ENCODE measurements around the gene PRSS36.
A peak's percentile ranks its signal among the peaks of the same experiment; 100 is the strongest.
"Not testable (repeated sequence)": the region's sequence is repeated elsewhere in the genome, so short reads cannot be mapped to it uniquely, and the experiment has no call there.

Gene PRSS36

DNA sequence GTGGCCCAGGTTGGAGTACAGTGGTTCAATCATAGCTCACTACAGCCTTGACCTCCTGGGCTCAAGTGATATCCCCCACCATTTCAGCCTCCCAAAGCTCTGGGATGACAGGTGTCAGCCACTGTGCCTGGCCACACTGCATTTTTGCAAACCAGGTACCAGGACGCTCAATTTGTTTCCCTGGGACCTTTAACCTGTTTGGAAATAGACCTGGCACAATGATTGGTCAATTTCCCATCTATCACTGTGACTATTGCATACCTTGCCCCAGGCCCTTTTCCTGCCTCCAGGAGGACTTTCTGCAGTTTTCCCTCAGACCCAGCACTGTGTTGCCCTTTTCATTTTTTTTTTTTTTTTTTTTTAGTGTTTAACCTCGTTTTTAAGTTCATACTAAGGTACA lies 19.0 kb upstream of the PRSS36 start:
- no peaks in the 10 kb centered on the region for H3K4me1 Mint-ChIP-seq
- no peaks in the 10 kb centered on the region for H3K36me3 Mint-ChIP-seq
- no peaks in the 10 kb centered on the region for H3K9me3 Mint-ChIP-seq
- no peak overlapping the region for H3K4me3 Mint-ChIP-seq
- ATAC-seq (no peak), DNase-seq (ENCODE audit: low spot score in 2 of 2) (no peak)
- H3K27ac Mint-ChIP-seq: no peak overlapping the region

DNA sequence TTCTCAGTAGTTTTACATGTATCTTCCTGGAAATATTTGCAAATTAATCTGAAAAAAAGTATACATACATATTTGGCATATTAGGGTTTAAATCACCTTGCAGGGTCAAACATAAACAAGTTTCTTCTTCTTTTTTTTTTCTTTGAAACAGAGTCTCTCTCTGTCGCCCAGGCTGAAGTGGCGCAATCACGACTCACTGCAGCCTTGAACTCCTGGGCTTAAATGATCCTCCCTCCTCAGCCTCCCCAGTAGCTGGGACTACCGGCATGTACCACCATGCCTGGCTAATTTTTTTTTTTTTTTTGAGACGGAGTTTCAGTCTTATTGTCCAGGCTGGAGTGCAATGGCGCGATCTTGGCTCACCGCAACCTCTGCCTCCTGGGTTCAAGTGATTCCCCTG lies 17.4 kb upstream of the PRSS36 start:
- Mint-ChIP-seq H3K4me3 (no peak overlapping the region), H3K9me3 (no peaks in the 10 kb centered on the region)
- ATAC-seq: no peak

DNA sequence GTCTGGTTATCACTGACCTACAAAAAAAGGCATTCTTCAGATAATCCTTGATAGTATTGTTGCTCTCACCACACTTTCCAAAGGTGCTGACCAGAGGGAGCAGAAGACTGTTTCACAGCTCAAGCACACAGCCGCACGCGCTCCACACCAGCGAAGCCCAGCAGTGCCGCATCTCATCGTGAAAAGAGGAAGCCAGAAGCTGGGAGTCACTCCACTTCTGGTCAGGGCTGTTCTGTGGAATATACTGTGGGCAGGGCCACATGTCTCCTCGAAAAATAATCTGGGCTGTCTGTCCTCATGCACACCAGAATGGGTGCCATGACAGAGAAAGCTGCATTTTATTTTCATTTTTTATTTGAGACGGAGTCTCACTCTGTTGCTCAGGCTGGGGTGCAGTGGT lies 7.3 kb upstream of the PRSS36 start:
- DNase-seq (ENCODE audit: low spot score in 2 of 2) (no peak), ATAC-seq (no peak)
- Mint-ChIP-seq H3K4me3 (no peak overlapping the region), H3K27ac (no peak overlapping the region), H3K36me3 (no peaks in the 10 kb centered on the region), H3K9me3 (no peaks in the 10 kb centered on the region), H3K4me1 (no peaks in the 10 kb centered on the region)

More for the DNA sequence above, 17.4 kb upstream of the PRSS36 start:
- Mint-ChIP-seq H3K4me1 (no peaks in the 10 kb centered on the region), H3K36me3 (no peaks in the 10 kb centered on the region), H3K27ac (no peak overlapping the region)
- DNase-seq (ENCODE audit: low spot score in 2 of 2): no peak

DNA sequence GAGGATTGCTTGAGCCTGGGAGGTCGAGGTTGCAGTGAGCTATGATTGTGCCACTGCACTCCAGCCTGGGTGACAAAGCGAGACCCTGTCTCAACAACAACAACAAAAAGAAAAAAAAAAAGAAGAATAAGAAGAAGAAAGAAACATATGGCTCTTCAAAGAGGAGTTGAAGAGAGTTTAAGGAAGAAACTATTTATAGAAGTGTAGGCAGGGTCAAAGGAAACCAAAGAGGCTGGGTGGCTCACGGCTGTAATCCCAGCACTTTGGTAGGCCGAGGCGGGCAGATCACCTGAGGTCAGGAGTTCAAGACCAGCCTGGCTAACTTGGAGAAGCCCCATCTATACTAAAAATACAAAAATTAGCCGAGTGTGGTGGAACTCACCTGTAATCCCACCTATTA lies 1.1 kb upstream of the PRSS36 start:
- not testable (repeated sequence) for H3K4me3 Mint-ChIP-seq; ATAC-seq; H3K27ac Mint-ChIP-seq; H3K9me3 Mint-ChIP-seq; H3K36me3 Mint-ChIP-seq; H3K4me1 Mint-ChIP-seq; DNase-seq (ENCODE audit: low spot score in 2 of 2)

DNA sequence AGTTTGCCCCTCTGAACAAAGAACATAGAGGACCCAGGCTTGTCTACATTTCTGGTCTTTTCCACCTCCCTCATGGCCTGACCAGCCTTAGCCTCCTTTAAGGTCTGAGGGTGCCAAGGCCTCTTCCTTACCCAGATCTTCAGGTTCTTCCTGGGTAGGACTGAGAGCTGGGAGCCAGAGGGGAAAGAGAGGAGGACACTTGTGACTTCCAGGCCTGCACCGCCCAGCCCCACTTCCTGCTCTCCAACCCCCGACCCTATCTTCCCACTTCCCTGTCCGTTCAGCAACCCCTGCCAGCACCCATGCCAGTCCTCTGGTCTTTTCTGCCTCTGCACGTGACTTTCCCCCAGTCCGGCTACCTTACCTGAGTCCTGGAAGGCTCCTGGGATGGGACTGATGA lies 534 bp downstream of the PRSS36 start:
- DNase-seq (ENCODE audit: low spot score in 2 of 2): no peak
- no peak overlapping the region for H3K4me3 Mint-ChIP-seq
- ATAC-seq: no peak
- no peak overlapping the region for H3K27ac Mint-ChIP-seq
- H3K36me3 Mint-ChIP-seq: no peaks in the 10 kb centered on the region
- H3K9me3 Mint-ChIP-seq: no peaks in the 10 kb centered on the region
- no peaks in the 10 kb centered on the region for H3K4me1 Mint-ChIP-seq

DNA sequence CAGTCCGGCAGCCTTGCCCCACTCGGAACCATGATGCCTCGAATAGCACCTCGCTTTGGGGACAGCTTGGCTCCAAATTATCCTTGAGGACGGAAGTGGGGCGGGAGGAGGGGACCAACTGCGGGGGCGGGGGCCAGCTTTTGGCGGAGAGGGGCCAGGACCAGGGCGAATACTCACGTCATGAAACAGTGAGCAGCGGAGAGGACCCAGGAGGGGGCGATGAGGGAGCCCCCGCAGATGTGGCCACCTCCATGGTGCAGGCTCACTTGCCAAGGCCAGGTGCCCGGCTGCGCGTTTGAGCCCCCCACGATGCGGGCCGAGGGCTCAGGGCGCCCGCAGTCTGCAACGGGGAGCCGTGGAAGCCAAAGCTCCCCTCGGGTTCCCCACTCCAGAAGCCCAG lies 970 bp downstream of the PRSS36 start:
- H3K4me3 Mint-ChIP-seq: no peak overlapping the region
- no peak for DNase-seq (ENCODE audit: low spot score in 2 of 2)
- H3K4me1 Mint-ChIP-seq: peaks cover 2% of the 10 kb centered on the region
- ATAC-seq: no peak
- H3K27ac Mint-ChIP-seq: no peak overlapping the region
- no peaks in the 10 kb centered on the region for H3K36me3 Mint-ChIP-seq
- no peaks in the 10 kb centered on the region for H3K9me3 Mint-ChIP-seq

DNA sequence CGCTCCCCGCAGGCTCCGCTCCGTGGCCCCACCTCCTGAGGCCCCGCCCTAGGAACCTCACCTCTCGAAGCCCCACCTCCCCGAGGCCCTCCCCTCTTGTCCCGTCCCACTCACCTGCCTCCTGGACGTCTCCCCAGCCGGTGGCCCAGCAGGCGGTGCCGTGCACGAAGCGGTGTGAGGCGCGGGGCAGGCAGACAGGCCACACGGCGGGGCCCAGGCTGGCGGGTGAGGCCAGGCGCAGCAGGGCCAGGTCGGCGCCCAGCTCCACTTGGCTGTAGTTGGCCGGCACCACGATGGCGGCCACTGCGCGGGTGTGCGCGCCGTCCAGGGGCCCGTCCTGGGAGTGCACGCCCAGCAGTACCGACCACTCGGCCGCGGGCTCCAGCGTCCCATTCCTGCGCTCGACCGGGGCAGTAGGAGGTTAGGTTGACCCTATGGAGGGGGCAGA lies 1.6 kb downstream of the PRSS36 start:
- H3K9me3 Mint-ChIP-seq: no peaks in the 10 kb centered on the region

DNA sequence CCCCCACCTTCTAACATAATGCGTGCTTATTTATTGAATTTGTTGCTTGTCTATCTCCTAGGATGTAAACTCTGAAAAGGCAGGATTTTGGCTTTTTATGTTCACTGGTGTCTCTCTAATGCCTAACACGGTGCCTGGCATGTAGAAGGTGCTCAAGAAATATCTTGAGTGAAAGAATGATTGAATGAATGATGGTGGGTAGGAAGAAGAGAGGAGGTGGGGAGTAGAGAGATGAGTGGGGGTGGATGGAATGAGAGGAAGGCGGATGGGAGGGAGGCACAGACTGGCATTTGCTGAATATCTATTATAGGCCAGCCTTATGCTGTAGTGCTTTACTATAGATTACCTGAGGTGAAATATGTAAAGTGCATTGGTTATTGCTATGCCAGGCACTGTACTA lies 2.3 kb downstream of the PRSS36 start:
- Mint-ChIP-seq H3K4me1 (peaks cover 8% of the 10 kb centered on the region), H3K4me3 (no peak overlapping the region), H3K9me3 (no peaks in the 10 kb centered on the region), H3K36me3 (no peaks in the 10 kb centered on the region), H3K27ac (no peak overlapping the region)
- no peak for DNase-seq (ENCODE audit: low spot score in 2 of 2)
- ATAC-seq: no peak

More for the DNA sequence above, 1.6 kb downstream of the PRSS36 start:
- Mint-ChIP-seq H3K27ac (no peak overlapping the region), H3K4me3 (no peak overlapping the region), H3K4me1 (peaks cover 8% of the 10 kb centered on the region), H3K36me3 (no peaks in the 10 kb centered on the region)
- ATAC-seq (no peak), DNase-seq (ENCODE audit: low spot score in 2 of 2) (no peak)

DNA sequence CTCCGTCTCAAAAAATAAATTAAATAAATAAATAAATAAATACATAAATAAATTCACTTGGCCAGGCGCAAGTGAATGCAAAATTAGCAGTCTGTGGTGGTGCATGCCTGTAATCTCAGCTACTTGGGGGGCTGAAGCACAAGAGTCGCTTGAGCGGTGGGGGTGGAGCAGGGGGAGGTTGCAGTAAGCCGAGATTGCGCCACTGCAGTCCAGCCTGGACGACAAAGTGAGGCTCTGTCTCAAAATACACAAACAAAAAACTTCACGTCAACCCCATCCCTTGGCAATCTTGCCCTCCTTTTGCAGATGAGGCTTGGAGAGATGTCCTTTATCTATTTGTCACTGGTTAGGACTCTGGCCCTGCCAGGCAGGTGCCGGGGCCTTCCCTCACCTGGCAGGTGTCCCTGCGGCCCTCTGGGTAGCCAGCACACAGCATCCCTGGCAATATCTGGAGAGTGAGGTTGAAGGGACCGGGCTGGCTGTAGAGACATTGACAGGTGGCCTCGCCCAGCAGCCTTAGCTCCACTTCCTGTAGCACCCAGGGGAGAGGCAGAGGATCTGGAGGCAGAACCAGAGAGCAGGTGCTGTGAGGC lies 4.4 kb downstream of the PRSS36 start:
- DNase-seq (ENCODE audit: low spot score in 2 of 2) (no peak), ATAC-seq (no peak)
- Mint-ChIP-seq H3K9me3 (no peaks in the 10 kb centered on the region), H3K4me1 (peaks cover 13% of the 10 kb centered on the region), H3K4me3 (no peak overlapping the region), H3K27ac (no peak overlapping the region), H3K36me3 (no peaks in the 10 kb centered on the region)

DNA sequence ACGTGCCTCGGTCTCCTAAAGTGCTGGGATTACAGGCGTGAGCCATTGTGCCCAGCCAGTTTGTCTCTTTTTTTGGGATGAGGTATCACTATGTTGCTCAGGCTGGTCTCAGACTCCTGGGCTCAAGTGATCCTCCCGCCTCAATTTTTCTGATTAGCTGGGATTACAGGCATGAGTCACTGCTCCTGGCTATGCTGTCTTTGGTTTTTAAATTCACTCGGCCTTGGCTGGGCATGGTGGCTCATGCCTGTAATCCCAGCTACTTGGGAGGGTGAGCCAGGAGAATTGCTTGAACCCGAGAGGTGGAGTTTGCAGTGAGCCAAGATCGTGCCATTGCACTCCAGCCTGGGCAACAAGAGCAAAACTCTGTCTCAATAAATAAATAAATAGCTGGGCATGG lies 5.4 kb downstream of the PRSS36 start:
- DNase-seq (ENCODE audit: low spot score in 2 of 2); ATAC-seq; H3K9me3 Mint-ChIP-seq; H3K36me3 Mint-ChIP-seq: not testable (repeated sequence)
- Mint-ChIP-seq H3K27ac (peak overlapping the region; percentile 43), H3K4me1 (peaks cover 13% of the 10 kb centered on the region), H3K4me3 (peak overlapping the region; percentile 58)

DNA sequence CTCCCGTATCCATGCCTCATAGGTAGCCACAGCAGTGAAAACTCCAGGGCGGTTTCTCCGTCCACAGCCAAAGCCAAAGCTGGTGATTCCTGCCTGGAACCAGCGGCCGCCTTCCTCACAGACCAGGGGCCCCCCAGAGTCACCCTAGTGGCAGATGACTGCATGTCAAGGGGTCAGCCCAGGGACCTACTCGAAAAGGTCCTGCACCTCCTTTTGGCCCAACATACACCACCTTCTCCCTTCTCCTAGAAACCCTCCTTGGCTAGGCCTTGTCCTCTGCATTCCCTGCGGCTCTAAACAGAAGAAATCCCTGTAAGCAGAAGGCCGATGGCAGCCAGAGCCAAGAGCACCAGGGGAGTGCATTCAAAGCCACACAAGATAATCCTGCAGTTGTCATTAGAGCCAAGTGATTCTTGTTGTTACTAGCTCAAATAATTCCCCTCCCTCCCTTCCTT lies 6.1 kb downstream of the PRSS36 start:
- DNase-seq (ENCODE audit: low spot score in 2 of 2): no peak
- Mint-ChIP-seq H3K9me3 (no peaks in the 10 kb centered on the region), H3K27ac (peak overlapping the region; percentile 43), H3K4me3 (peak overlapping the region; percentile 58), H3K4me1 (peaks cover 13% of the 10 kb centered on the region), H3K36me3 (no peaks in the 10 kb centered on the region)
- ATAC-seq: no peak

DNA sequence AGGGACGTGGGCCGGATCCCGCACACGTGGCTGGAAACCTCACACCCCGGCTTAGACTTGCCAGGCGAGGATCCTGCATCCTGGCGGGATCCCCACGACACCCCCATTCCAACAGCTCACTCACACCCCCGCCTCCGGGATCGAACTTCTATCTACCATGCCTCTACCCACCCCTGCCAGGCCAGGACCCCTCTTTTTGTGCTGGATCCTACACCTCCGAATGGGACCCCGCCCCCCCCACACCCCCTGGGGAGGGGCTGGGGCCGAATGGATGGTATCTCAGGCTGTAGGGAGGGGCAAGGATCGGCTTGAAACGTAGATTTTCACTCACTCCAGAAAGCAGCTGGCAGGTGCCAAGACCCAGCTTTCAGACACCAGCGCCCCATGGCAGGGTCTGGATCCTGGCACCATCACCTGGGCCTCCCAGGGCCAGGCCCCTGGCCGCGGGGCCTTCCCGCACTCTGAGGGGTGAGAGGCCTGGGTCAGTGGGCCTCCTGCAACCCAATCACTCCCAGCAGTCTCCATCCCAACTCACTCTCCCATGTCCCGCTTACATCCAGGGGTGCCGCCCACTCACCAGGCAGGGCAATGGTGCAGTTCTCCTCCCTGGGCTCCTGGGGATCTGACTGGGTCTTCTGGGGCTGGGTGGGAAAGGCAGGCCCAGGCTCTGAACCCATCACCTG lies 6.7 kb downstream of the PRSS36 start:
- peak overlapping the region; percentile 58 for H3K4me3 Mint-ChIP-seq
- H3K27ac Mint-ChIP-seq: no peak overlapping the region
- peaks cover 13% of the 10 kb centered on the region for H3K4me1 Mint-ChIP-seq
- ATAC-seq (no peak), DNase-seq (ENCODE audit: low spot score in 2 of 2) (no peak)
- no peaks in the 10 kb centered on the region for H3K36me3 Mint-ChIP-seq
- H3K9me3 Mint-ChIP-seq: no peaks in the 10 kb centered on the region

DNA sequence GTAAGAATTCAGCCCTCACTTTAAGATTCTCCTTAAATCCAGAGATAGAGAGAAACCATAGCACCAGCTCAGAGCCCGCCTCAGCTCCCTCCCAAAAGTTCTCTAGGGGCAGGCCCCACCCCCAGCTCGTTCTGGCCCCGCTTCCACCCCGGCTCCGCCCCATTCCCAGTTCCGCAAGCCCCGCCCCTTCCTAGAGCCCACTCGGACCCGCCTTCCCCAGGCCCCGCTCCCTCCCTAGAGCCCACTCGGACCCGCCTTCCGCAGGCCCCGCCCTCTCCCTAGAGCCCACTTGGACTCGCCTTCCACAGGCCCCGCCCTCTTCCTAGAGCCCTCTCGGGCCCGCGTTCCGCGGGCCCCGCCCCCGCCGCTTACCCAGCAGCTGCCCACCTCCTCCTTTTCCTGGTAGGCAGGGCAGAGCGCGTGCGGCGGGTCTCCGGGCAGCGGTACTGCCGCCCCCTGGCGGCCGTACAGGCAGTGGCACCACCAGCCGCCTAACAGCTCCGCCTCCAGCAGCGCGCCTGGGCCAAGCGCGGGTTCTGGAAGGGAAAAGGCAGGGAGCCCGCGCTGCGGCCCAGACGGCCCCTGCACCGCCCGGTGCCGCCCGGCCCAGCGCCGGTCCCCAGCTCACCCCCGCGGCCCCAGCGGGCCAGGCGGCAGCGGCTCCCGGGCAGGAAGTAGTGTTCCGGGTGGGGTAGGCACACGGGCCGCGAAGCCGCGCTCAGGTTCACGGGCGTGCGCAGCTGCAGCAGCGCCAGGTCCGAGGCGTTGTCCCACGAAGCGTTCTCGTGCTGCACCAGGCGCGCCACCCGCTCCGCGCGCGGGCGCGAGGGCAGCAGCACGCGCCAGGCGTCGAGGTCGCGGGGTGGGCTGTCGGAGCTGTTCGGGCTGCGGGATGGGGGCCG lies 7.5 kb downstream of the PRSS36 start:
- Mint-ChIP-seq H3K9me3 (no peaks in the 10 kb centered on the region), H3K27ac (peak overlapping the region; percentile 87), H3K4me1 (peaks cover 13% of the 10 kb centered on the region), H3K4me3 (peak overlapping the region; percentile 58), H3K36me3 (no peaks in the 10 kb centered on the region)
- ATAC-seq (peak; percentile 90), DNase-seq (ENCODE audit: low spot score in 2 of 2) (peak; percentile 91 to 100)

DNA sequence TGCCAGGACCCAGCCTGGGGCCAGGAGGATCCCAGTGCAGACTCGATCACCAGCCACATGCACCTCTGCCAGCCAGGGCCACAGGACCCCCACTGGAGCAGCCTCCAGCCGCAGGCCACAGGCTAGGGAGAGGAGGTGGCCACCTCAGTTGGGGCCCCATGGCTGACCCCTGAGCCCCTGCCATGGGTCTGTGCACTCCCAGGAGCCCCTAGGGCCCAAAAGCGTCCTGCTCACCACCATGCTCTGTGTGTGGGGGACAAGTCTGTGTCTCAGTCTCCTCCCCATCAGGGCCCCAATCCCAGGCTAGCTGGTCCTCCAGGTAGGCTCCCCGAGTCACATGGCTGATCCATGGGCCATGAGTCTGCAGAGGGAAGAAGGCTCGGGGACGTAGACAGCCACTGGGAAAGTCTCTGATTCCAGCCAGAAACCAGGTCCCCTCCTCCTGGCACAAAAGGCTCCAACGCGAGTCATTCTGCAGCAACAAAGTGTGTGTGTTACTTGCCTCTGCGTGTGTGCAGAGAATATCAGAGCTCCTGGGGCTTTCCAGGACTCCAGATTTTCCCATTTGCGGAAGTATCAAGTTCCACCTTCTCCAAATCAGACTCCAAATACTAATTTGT lies 8.3 kb downstream of the PRSS36 start:
- Mint-ChIP-seq H3K36me3 (no peaks in the 10 kb centered on the region), H3K4me1 (peaks cover 13% of the 10 kb centered on the region), H3K4me3 (peak overlapping the region; percentile 58), H3K27ac (peak overlapping the region; percentile 87), H3K9me3 (no peaks in the 10 kb centered on the region)
- no peak for ATAC-seq
- peak in 1 of 2 donors; percentile 65 for DNase-seq (ENCODE audit: low spot score in 2 of 2)

DNA sequence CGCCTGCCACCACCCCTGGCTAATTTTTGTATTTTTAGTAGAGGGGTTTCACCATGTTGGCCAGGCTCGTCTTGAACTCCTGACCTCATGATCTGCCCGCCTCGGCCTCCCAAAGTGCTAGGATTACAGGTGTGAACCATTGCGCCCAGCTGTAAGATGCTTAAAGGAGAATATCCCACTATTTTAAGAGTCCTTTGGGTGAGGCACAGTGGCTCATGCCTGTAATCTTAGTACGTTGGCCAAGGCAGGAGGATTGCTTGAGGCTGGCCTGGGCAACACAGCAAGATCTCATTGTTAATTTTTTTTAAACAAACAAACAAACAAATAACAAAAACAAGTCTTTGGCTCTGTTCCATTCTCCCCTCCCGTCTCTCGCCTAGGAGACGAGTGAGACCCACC lies 8.8 kb downstream of the PRSS36 start:
- not testable (repeated sequence) for DNase-seq (ENCODE audit: low spot score in 2 of 2); H3K36me3 Mint-ChIP-seq; H3K9me3 Mint-ChIP-seq; H3K27ac Mint-ChIP-seq; H3K4me3 Mint-ChIP-seq; ATAC-seq
- H3K4me1 Mint-ChIP-seq: peaks cover 13% of the 10 kb centered on the region

All from stimulated activated effector memory CD8-positive, alpha-beta T cell treated with anti-CD3 and anti-CD28 coated beads, Interleukin-12 subunit alpha, Interleukin-12 subunit beta, amount 100 ng/mL, for 72 hours (primary cell).